ENCODE measurements around the gene PSMA2.
"Not testable (repeated sequence)": the region's sequence is repeated elsewhere in the genome, so short reads cannot be mapped to it uniquely, and the experiment has no call there.

Gene PSMA2

DNA sequence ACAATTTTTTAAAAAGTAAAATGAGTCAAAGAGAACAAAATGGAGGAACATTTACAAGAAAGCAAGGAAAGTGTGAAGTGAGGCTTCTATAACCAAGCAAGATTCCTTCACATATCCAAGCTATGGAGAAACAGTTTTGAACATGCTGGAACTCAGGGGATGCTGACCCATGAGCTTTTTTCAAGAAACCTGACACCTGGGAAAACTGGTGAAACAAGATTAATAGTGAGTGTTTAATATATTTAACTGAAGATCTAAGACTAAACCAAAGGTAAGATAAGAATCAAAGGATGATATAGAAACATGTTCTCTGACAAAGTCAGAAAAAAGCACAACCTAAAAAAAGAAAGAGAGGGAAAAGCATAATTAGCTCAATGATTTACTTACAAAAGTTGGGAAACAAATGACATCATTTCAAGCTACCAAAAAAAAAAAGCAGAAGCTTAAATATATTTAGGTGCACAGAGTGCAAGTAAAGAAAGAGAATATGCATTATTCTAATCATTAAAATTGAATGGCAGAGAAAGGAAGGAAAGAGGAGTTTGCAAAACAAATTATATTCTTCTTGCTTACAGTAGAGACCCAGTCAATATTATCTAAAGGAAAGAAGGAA is 45.0 kb downstream of the PSMA2 start:
- TF ChIP-seq, protein P1, sequence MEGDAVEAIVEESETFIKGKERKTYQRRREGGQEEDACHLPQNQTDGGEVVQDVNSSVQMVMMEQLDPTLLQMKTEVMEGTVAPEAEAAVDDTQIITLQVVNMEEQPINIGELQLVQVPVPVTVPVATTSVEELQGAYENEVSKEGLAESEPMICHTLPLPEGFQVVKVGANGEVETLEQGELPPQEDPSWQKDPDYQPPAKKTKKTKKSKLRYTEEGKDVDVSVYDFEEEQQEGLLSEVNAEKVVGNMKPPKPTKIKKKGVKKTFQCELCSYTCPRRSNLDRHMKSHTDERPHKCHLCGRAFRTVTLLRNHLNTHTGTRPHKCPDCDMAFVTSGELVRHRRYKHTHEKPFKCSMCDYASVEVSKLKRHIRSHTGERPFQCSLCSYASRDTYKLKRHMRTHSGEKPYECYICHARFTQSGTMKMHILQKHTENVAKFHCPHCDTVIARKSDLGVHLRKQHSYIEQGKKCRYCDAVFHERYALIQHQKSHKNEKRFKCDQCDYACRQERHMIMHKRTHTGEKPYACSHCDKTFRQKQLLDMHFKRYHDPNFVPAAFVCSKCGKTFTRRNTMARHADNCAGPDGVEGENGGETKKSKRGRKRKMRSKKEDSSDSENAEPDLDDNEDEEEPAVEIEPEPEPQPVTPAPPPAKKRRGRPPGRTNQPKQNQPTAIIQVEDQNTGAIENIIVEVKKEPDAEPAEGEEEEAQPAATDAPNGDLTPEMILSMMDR (IDR thresholded peaks at IDR 0.05; ENCODE audit: control insufficient read depth, extremely low read depth, insufficient read depth), result no peak
- DNase-seq (ENCODE audit: low read depth), result no peak
- H3K4me3 ChIP-seq (ENCODE audit: low read depth, low read length), result peak overlapping the region; percentile 40; the same call in 1 of the 2 replicates

DNA sequence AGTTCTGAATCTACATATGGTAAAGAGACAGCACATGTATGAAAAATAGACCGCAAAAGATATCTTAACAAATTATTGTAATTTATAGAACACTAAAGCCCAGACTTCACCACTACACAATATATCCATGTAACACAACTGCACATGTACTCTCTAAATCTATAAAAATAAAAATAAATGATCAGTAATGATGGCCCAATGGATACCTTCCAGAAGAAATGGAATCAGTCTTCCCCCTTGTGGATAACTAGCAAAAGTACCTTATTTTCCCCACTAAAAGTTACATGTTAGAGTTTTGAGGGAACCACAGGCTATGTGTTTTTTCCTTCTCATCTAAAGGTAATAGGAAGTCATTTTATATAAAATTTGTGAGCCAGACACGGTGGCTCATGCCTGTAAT is 45.8 kb downstream of the PSMA2 start:
- TF ChIP-seq, protein P1 (IDR thresholded peaks at IDR 0.05; ENCODE audit: control insufficient read depth, extremely low read depth, insufficient read depth), result peak; percentile 35
- H3K4me3 ChIP-seq (ENCODE audit: low read depth, low read length), result no peak overlapping the region
- no peak for DNase-seq (ENCODE audit: low read depth)

DNA sequence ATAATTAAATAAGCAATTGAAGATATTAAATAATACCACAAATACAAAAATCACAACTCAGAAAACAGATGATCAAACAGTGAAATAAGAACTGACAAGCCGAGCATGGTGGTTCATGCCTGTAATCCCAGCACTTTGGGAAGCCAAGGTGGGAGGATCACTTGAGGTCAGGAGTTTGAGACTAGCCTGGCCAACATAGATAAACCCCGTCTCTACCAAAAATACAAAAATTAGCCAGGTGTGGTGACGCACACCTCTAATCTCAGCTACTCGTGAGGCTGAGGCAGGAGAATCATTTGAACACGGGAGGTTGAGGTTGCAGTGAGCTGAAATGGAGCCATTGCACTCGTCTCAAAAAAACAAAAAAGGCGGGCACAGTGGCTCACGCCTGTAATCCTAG is 46.8 kb downstream of the PSMA2 start:
- not testable (repeated sequence) for H3K4me3 ChIP-seq (ENCODE audit: low read depth, low read length); DNase-seq (ENCODE audit: low read depth)

DNA sequence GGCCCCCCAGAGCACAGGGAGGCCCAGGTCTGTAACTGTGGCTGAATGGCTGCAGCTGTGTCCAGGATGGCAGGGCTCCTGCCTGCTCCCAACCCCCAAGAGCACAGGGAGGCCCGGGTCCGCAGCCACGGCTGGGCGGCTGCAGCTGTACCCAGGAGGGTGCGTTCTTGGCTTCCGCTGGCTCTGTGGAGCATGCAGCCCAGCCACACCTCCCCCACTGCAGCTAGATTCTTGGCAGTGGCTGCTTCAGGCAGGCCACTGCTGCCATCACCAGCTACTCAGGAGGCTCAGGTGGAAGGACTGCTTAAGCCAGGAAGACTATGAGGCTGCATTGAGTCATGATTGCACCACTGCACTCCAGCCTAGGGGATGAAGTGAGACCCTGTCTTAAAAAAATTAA is 48.0 kb downstream of the PSMA2 start:
- no peak overlapping the region for H3K4me3 ChIP-seq (ENCODE audit: low read depth, low read length)
- DNase-seq (ENCODE audit: low read depth), result no peak
- TF ChIP-seq, protein P1 (IDR thresholded peaks at IDR 0.05; ENCODE audit: control insufficient read depth, extremely low read depth, insufficient read depth), result no peak

DNA sequence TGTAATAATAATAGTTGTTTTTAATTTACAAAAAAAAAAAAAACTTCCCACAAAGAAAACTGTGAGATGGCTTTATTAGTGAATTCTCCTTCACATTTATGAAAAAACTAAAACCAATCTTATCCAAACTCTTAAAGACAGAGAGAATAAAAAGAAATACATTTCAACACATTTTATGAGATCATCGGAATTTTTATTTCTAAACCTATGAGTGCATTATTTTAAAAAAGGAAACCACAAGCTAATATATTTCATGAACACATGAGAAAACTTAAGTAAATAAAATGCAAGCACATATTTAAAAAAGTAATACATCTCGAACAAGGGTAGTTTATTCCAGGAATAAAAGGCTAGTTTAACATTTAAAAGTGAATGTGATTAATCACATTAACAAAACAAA is 51.6 kb downstream of the PSMA2 start:
- TF ChIP-seq, protein P1 (IDR thresholded peaks at IDR 0.05; ENCODE audit: control insufficient read depth, extremely low read depth, insufficient read depth), result no peak
- no peak overlapping the region for H3K4me3 ChIP-seq (ENCODE audit: low read depth, low read length)
- DNase-seq (ENCODE audit: low read depth), result no peak

DNA sequence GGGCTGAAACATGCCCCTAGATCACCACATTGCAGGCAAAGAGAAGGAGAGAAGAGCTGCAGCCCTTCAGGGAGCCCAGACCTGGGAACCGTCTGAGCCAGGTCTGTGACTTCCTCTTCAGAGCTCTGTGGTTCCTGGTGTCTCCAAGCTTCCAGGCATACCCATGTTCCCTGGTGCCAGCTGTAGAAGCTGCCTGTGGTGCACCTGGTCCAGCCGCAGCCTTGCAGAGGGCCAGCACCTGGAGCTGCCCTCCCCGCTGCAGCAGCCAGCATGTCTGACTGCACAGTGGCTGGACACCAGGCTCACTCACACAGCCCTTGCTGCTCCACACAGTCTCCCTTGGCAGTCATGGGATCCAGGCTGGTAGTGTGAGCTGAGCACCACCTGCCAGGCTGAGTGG is 53.7 kb downstream of the PSMA2 start:
- H3K4me3 ChIP-seq (ENCODE audit: low read depth, low read length), result no peak overlapping the region
- DNase-seq (ENCODE audit: low read depth), result no peak
- TF ChIP-seq, protein P1 (IDR thresholded peaks at IDR 0.05; ENCODE audit: control insufficient read depth, extremely low read depth, insufficient read depth), result no peak

DNA sequence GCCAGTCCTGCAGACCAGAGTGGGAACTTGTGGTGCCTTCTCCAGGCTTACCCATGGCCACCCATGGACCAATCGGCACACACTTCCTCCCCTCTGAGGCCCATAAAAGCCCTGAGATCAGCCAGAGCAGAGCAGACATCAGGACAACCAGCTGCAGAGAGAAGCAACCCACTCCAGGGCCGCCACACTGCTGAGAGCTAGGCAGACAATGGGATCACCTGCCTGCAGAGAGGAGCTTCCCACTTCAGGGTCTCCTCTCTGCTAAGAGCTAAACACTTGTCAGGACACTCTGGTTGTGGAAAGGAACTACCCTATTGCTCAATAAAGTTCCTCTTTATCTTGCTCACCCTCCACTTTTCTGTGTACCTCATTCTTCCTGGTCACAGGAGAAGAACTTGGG is 54.1 kb downstream of the PSMA2 start:
- DNase-seq (ENCODE audit: low read depth), result no peak
- no peak overlapping the region for H3K4me3 ChIP-seq (ENCODE audit: low read depth, low read length)
- TF ChIP-seq, protein P1 (IDR thresholded peaks at IDR 0.05; ENCODE audit: control insufficient read depth, extremely low read depth, insufficient read depth), result no peak

Measured in LNCaP clone FGC (cell line).